Ascending aorta (tissue), 2 donors: Measurements from ENCODE around the gene OXNAD1. TPM values are rescaled to one million over a fixed set of nuclear protein-coding genes. Genes with fewer than 3 reads are reported as not detected.

Experiments
- DNase-seq, 2 donors: peaks; one replicate each; pipeline ENCODE4 v3.0.0-alpha.2; 2019; ENCODE audit warnings: low spot score in 2 of 2
- H3K27ac ChIP-seq, 2 donors: fragments of 200-600 bp; sonication (generic); one replicate each; pipeline ENCODE4 v1.5.1; 2016 to 2017; ENCODE audit warnings: mild to moderate bottlenecking in 1 of 2
- H3K27me3 ChIP-seq: fragments of 200-600 bp; sonication (generic); one replicate; pipeline ENCODE4 v1.5.1; 2017
- H3K36me3 ChIP-seq, 2 donors: fragments of 200-600 bp; sonication (generic); one replicate each; pipeline ENCODE4 v1.5.1; 2016
- H3K4me1 ChIP-seq, 2 donors: fragments of 200-600 bp; sonication (generic); one replicate each; pipeline ENCODE4 v1.5.1; 2016 to 2017; ENCODE audit warnings: mild to moderate bottlenecking in 1 of 2
- H3K4me3 ChIP-seq, 2 donors: fragments of 200-600 bp; sonication (generic); one replicate each; pipeline ENCODE4 v1.5.1; 2016 to 2017; ENCODE audit warnings: mild to moderate bottlenecking in 1 of 2
- H3K9me3 ChIP-seq, 2 donors: fragments of 200-600 bp; sonication (generic); one replicate each; pipeline ENCODE4 v1.5.1; 2016
- intact Hi-C: fragments of 100-400 bp; cut with DNase I; formaldehyde crosslinking; loops from one replicate; pipeline ENCODE4 v1.15.1; 2023
- total RNA-seq: library from RNA; depleted of rRNA; stranded (reverse); fragments of >200 nt; gene quantifications from one replicate; pipeline ENCODE4 v1.1.0, GENCODE V29; 2016
- TF ChIP-seq, protein P1 (sequence below), 3 experiments: fragments of 200-600 bp in 2 of 3; fragments of 450-650 bp in 1 of 3; sonication (generic) in 2 of 3; IDR thresholded peaks; one replicate each; pipeline ENCODE4 v1.5.1; 2016 to 2019; ENCODE audit warnings: antibody characterized with exemption in 3 of 3, mild to moderate bottlenecking in 1 of 3, moderate library complexity in 1 of 3

Gene OXNAD1
- total RNA-seq, 1 donor from 2014 or later: 6.9 TPM

GRCh38 chr3:16224325-16224724 lies 40.7 kb upstream of the OXNAD1 start:
- intact Hi-C loops: no loop called here
- no peaks in the 10 kb centered on the region for H3K9me3 ChIP-seq
- H3K4me1 ChIP-seq: no peaks in the 10 kb centered on the region
- H3K27ac ChIP-seq: no peak overlapping the region
- no peak overlapping the region for H3K4me3 ChIP-seq
- H3K27me3 ChIP-seq: no peaks in the 10 kb centered on the region
- peaks cover 14 to 97% of the 10 kb centered on the region in 2 donors for H3K36me3 ChIP-seq
- no peak for DNase-seq
- TF ChIP-seq, protein P1, sequence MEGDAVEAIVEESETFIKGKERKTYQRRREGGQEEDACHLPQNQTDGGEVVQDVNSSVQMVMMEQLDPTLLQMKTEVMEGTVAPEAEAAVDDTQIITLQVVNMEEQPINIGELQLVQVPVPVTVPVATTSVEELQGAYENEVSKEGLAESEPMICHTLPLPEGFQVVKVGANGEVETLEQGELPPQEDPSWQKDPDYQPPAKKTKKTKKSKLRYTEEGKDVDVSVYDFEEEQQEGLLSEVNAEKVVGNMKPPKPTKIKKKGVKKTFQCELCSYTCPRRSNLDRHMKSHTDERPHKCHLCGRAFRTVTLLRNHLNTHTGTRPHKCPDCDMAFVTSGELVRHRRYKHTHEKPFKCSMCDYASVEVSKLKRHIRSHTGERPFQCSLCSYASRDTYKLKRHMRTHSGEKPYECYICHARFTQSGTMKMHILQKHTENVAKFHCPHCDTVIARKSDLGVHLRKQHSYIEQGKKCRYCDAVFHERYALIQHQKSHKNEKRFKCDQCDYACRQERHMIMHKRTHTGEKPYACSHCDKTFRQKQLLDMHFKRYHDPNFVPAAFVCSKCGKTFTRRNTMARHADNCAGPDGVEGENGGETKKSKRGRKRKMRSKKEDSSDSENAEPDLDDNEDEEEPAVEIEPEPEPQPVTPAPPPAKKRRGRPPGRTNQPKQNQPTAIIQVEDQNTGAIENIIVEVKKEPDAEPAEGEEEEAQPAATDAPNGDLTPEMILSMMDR (IDR thresholded peaks at IDR 0.05): no peak

- intact Hi-C loops: no loop called here
- peaks cover 3 to 65% of the 10 kb centered on the region in 2 donors for H3K36me3 ChIP-seq
- TF ChIP-seq, protein P1 (IDR thresholded peaks at IDR 0.05): no peak
- H3K27me3 ChIP-seq: no peaks in the 10 kb centered on the region
- no peak for DNase-seq
- no peaks in the 10 kb centered on the region for H3K4me1 ChIP-seq
- H3K27ac ChIP-seq: no peak overlapping the region
- no peaks in the 10 kb centered on the region for H3K9me3 ChIP-seq
- H3K4me3 ChIP-seq: no peak overlapping the region
These were observed 37.4 kb upstream of the OXNAD1 start for GRCh38 chr3:16227566-16227965.

DNA sequence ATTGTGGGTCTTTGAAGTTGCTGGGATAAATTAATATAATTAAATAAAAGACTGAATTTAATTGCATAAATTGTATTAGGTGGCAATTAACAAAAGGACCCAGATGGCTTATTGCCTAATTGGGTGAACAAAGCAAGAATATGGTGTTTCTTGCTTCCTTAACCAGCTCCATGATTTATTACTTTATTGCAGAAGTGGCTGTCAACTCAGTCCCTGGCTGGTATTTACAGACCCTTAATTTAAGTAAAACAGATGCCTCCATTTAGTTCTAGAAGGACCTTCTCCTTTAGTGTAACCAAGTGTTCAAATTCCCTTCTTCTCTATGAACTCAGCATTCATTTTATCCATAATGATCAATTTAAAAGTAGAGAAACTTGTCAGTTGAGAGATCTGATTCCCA lies 35.3 kb upstream of the OXNAD1 start:
- intact Hi-C loops: no loop called here
- Histone ChIP-seq H3K36me3 (peaks cover 0 to 44% of the 10 kb centered on the region in 2 donors), H3K27ac (no peak overlapping the region), H3K4me1 (no peaks in the 10 kb centered on the region), H3K4me3 (no peak overlapping the region), H3K9me3 (no peaks in the 10 kb centered on the region), H3K27me3 (no peaks in the 10 kb centered on the region)
- DNase-seq: no peak
- TF ChIP-seq, protein P1 (IDR thresholded peaks at IDR 0.05): no peak

GRCh38 chr3:16231983-16232382 lies 33.0 kb upstream of the OXNAD1 start:
- no peak for DNase-seq
- TF ChIP-seq, protein P1 (IDR thresholded peaks at IDR 0.05): no peak
- Histone ChIP-seq H3K9me3 (no peaks in the 10 kb centered on the region), H3K27ac (no peak overlapping the region), H3K27me3 (no peaks in the 10 kb centered on the region), H3K4me3 (no peak overlapping the region), H3K4me1 (no peaks in the 10 kb centered on the region), H3K36me3 (peaks cover 0 to 21% of the 10 kb centered on the region in 2 donors)
- intact Hi-C loops: no loop called here

GRCh38 chr3:16233806-16234205 lies 31.2 kb upstream of the OXNAD1 start:
- Histone ChIP-seq H3K4me3 (no peak overlapping the region), H3K36me3 (peaks cover 0 to 3% of the 10 kb centered on the region in 2 donors), H3K4me1 (no peaks in the 10 kb centered on the region), H3K27ac (no peak overlapping the region), H3K9me3 (no peaks in the 10 kb centered on the region), H3K27me3 (no peaks in the 10 kb centered on the region)
- intact Hi-C loops: no loop called here
- no peak for DNase-seq
- TF ChIP-seq, protein P1 (IDR thresholded peaks at IDR 0.05): no peak

DNA sequence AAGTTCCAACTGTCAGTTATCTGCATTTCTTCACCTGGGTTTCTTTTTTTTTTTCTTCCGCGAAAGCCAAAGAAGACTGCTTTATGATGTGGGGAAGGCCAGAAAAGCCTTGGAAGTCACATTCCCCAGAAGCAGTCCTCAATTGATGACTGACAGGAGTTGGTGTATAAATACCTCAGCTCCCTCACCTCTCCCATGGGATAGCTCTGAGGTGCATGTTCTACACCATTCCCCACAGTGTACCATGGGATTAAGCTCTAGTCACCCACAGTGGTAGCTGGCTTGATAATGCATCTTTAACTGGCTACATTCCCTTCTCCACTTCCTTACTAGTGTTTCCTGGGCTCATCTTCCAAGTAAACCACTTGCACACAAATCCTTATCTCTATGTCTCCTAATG lies 30.7 kb upstream of the OXNAD1 start:
- no peaks in the 10 kb centered on the region for H3K36me3 ChIP-seq
- DNase-seq: no peak
- H3K4me1 ChIP-seq: no peaks in the 10 kb centered on the region
- H3K27me3 ChIP-seq: no peaks in the 10 kb centered on the region
- no peaks in the 10 kb centered on the region for H3K9me3 ChIP-seq
- intact Hi-C loops: no loop called here
- no peak overlapping the region for H3K27ac ChIP-seq
- no peak overlapping the region for H3K4me3 ChIP-seq
- TF ChIP-seq, protein P1 (IDR thresholded peaks at IDR 0.05): no peak
